Right lobe of liver (tissue), 6 donors: ENCODE data around the gene LYPD3. TPM values are rescaled to one million over a fixed set of nuclear protein-coding genes. Genes with fewer than 3 reads are reported as not detected.

ENCODE experiments used
- ATAC-seq, 4 donors: fragments of 200-7000 bp; cut with Tn5 transposase; one replicate each; pipeline ENCODE4 v1.9.1; 2020; ENCODE audit warnings: mild to moderate bottlenecking in 4 of 4, moderate library complexity in 4 of 4
- DNase-seq, 3 donors: peaks; one replicate each; pipeline ENCODE4 v3.0.0-alpha.2; 2020
- H3K27ac ChIP-seq, 3 donors: fragments of 200-600 bp; one replicate each; pipeline ENCODE4 v1.8.0; 2022
- H3K27me3 ChIP-seq, 2 donors: fragments of 200-600 bp; one replicate each; pipeline ENCODE4 v1.8.0; 2022
- H3K36me3 ChIP-seq, 4 donors: fragments of 200-600 bp; sonication (generic) in 1 of 4; one replicate each; pipeline versions ENCODE4 v1.5.1 to v1.8.0; 2017 to 2022; ENCODE audit warnings: control low read depth in 1 of 4
- H3K4me1 ChIP-seq, 4 donors: fragments of 200-600 bp; sonication (generic) in 1 of 4; one replicate each; pipeline versions ENCODE4 v1.5.1 to v1.8.0; 2017 to 2022; ENCODE audit warnings: control low read depth in 1 of 4
- H3K4me3 ChIP-seq, 3 donors: fragments of 200-600 bp; one replicate each; pipeline ENCODE4 v1.8.0; 2022
- H3K9me3 ChIP-seq, 4 donors: fragments of 200-600 bp; sonication (generic) in 1 of 4; one replicate each; pipeline versions ENCODE4 v1.5.1 to v1.8.0; 2017 to 2022; ENCODE audit warnings: control low read depth in 1 of 4
- CTCF ChIP-seq, 4 donors: fragments of 200-600 bp in 3 of 4; fragments of 450-650 bp in 1 of 4; IDR thresholded peaks; one replicate each; pipeline versions ENCODE4 v1.5.1 to v1.8.0; 2016 to 2022; ENCODE audit warnings: antibody characterized with exemption in 4 of 4, mild to moderate bottlenecking in 2 of 4
- POLR2A ChIP-seq: fragments of 450-650 bp; IDR thresholded peaks from one replicate; pipeline ENCODE4 v1.6.1; 2017; ENCODE audit warnings: antibody characterized with exemption, mild to moderate bottlenecking
- WGBS: methylation state at CpG from one replicate; pipeline ENCODE4 v1.1.6; 2018; ENCODE audit warnings: low coverage, low lambda C conversion rate; ENCODE audit not compliant: insufficient coverage; ENCODE audit errors: missing lambda C conversion rate; 5-methylcytosine and 5-hydroxymethylcytosine counted together
- intact Hi-C, 2 donors: fragments of 100-400 bp; cut with DNase I; formaldehyde crosslinking; loops; one replicate each; pipeline versions ENCODE4 v1.11.2 to v1.14.1; 2022
- total RNA-seq, 6 experiments: library from RNA; depleted of rRNA in 2 of 6; stranded (reverse); fragments of >200 nt in 2 of 6; fragmentation: NEBNext Ultra II Directional in 3 of 6; extraction: Animal tissue kit (Norgen Biotek cat#: 25700) in 3 of 6; gene quantifications; one replicate each; pipeline versions ENCODE4 v1.1.0 to v1.2.4, GENCODE V29; 2016 to 2023
- donor health status: DM: no; HTN: yes; CAD: no.
- donor health status: DM: no; HTN: no; CAD: no.
- donor health status: DM: no; HTN: no; CAD: no.
- donor health status: DM: no; HTN: yes; CAD: no.
- donor health status: DM: no; HTN: yes; CAD: no.

The LYPD3 gene
- total RNA-seq, 6 experiments from 2014 or later, result 0.20 to 0.28 (median 0.25) TPM; not detected in 2

DNA sequence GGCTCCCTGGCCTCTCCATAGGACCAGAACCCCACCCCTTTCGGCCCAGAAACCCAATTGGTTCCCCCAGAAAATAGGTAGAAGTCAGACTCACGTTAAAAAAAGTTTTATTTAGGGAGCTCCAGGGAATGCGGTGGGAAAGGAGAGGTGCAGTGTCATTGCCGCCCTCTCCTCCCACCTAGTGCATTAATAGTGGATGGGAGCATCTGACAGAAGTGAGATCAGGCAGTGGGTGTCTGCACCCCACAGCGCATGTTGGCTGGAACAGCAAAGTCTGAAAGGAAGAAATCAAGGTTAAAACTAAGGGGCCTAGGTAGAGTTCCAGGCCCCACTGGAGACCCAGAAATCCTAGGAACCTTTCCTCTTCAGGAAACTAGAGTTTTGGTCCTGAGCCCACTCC lies 41.2 kb upstream of the LYPD3 start:
- H3K36me3 ChIP-seq, result peaks cover 0 to 30% (median 6%) of the 10 kb centered on the region in 4 donors
- WGBS, result 75% methylated on average over 3 of the region's 5 CpGs
- peaks cover 0 to 23% (median 5%) of the 10 kb centered on the region in 4 donors for H3K4me1 ChIP-seq
- TF ChIP-seq CTCF (IDR thresholded peaks at IDR 0.05) (no peak), POLR2A (no peak)
- no peak for ATAC-seq
- no peaks in the 10 kb centered on the region for H3K9me3 ChIP-seq
- H3K27me3 ChIP-seq, result no peaks in the 10 kb centered on the region
- H3K4me3 ChIP-seq, result no peak overlapping the region
- DNase-seq, result no peak
- intact Hi-C loops, result no loop called here
- no peak overlapping the region for H3K27ac ChIP-seq

DNA sequence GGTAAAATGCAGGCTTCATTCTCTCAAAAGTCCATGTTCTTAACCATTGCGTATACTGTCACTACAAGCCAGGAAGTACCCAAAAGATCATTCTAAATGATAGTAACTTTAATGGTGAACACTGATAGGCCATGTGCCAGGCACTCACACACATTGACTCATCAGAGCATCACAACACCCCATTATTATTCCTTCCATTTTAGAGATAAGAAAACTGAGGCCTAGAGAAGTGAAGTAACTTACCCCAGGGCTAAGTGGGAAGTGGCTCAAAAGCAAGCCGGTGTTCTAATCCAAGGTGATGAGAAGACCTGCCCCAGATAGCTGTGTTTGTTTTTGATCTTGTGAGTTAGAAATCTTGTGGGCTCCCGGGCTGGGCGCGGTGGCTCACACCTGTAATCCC lies 40.5 kb upstream of the LYPD3 start:
- intact Hi-C loops, result no loop called here
- Histone ChIP-seq H3K9me3 (no peaks in the 10 kb centered on the region), H3K4me1 (peaks cover 0 to 23% (median 5%) of the 10 kb centered on the region in 4 donors), H3K27ac (no peak overlapping the region), H3K4me3 (no peak overlapping the region), H3K36me3 (peaks cover 0 to 26% (median 6%) of the 10 kb centered on the region in 4 donors), H3K27me3 (no peaks in the 10 kb centered on the region)
- WGBS, result 91% methylated on average over 4 of the region's 5 CpGs
- TF ChIP-seq CTCF (IDR thresholded peaks at IDR 0.05), result no peak
- no peak for TF ChIP-seq POLR2A
- ATAC-seq (no peak), DNase-seq (no peak)

- Histone ChIP-seq H3K27ac (peak overlapping the region in 1 of 3 donors; percentile 78), H3K36me3 (peaks cover 0 to 18% (median 6%) of the 10 kb centered on the region in 4 donors), H3K9me3 (no peaks in the 10 kb centered on the region), H3K27me3 (no peaks in the 10 kb centered on the region), H3K4me1 (peaks cover 0 to 27% (median 6%) of the 10 kb centered on the region in 4 donors), H3K4me3 (no peak overlapping the region)
- ATAC-seq (no peak), DNase-seq (no peak)
- TF ChIP-seq CTCF (IDR thresholded peaks at IDR 0.05), result no peak
- TF ChIP-seq POLR2A, result no peak
- intact Hi-C loops, result no loop called here
- 52% methylated on average over 3 of the region's 3 CpGs for WGBS
Measured at GRCh38 chr19:43505186-43505456, 39.7 kb upstream of the LYPD3 start.

DNA sequence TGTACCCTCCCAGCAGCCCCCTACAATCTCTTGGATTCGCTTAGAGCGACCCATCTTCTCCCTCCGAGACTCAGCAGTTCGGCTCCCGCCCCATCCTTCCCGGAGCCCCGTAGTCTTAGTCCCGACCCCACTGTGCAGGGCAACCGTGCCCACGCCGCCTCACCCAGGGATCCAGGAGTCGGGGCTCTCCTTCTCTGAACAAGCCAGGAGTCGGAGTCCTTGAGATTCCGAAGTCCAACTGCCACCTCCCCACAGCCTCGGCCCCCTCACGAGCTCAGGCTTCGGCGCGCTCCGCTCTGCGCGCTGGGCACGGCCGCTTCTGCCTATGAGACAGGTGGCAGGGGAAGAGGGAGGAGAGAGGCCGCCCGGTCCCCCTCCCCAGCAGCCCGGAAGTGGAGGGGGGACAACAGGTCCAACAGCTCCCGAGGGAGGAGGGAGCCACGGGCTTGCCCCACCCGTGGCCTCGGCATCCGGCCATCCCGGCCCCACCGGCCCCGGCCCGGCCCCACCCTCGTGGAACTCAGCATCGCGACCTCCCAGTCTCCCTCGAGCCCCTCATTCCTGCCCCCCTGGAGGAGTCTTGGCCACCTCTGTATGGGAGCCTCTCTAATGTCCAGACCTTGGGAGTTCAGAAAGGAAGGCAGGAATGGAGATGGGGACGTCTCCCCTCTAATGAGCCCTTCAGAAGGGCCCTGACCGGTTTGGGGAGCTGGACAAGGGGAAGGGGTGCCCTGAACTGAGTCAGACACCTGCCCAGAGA lies 39.2 kb upstream of the LYPD3 start, which contains the start of gene PHLDB3:
TSS of gene PHLDB3 (minus strand) at position 321 of the 760 bp plus-strand sequence. CDS start 628 bp downstream, outside the sequence.
- no peaks in the 10 kb centered on the region for H3K27me3 ChIP-seq
- H3K9me3 ChIP-seq, result no peaks in the 10 kb centered on the region
- TF ChIP-seq CTCF (IDR thresholded peaks at IDR 0.05) (no peak), POLR2A (no peak)
- DNase-seq (peak; percentile 55 to 63 (median 60)), ATAC-seq (peak; percentile 33 to 50 (median 36))
- peak within 1 kb of the TSS; percentile 74 to 90 (median 76) for H3K4me3 ChIP-seq
- H3K27ac ChIP-seq, result peak within 1 kb of the TSS; percentile 78 to 91 (median 90)
- intact Hi-C loops, result no loop called here
- H3K36me3 ChIP-seq, result peaks cover 0 to 13% (median 6%) of the 10 kb centered on the region in 4 donors
- 2% methylated on average over 17 of the region's 42 CpGs for WGBS
- peaks cover 0 to 32% (median 7%) of the 10 kb centered on the region in 4 donors for H3K4me1 ChIP-seq
